Thyroid gland (tissue), 4 donors: ENCODE data around the gene SMARCD1.

ENCODE experiments used
- CTCF ChIP-seq, 6 experiments: fragments of 200-600 bp in 3 of 6; fragments of 450-650 bp in 3 of 6; sonication (generic) in 3 of 6; IDR thresholded peaks; one replicate each; pipeline ENCODE4 v1.5.1; 2016 to 2019; ENCODE audit warnings: antibody characterized with exemption in 6 of 6, mild to moderate bottlenecking in 2 of 6, inconsistent platforms in 1 of 6, moderate library complexity in 1 of 6
- POLR2A ChIP-seq, 2 donors: fragments of 450-650 bp; IDR thresholded peaks; one replicate each; pipeline ENCODE4 v1.6.1; 2017; ENCODE audit warnings: antibody characterized with exemption in 2 of 2, mild to moderate bottlenecking in 2 of 2, moderate library complexity in 1 of 2

- TF ChIP-seq POLR2A (IDR thresholded peaks at IDR 0.05) (peak in 1 of 2 donors; percentile 71), CTCF (IDR thresholded peaks at IDR 0.05) (no peak)
These were observed 25.7 kb downstream of the SMARCD1 start for GRCh38 chr12:50110762-50111351.
